G401 (cell line): ENCODE results near the gene RNF130. TPM values are rescaled to one million over a fixed set of nuclear protein-coding genes. Genes with fewer than 3 reads are reported as not detected.

Experiments used
- DNase-seq: peaks from one replicate; pipeline ENCODE4 v3.0.0-alpha.2; 2015; ENCODE audit warnings: low spot score
- in situ Hi-C: cut with HindIII; loops from 2 replicates; pipeline ENCODE4 v1.10.0; 2016; ENCODE audit warnings: low sequenced_read_pairs, mixed read lengths
- total RNA-seq: library from RNA; depleted of rRNA; stranded (reverse); fragments of >200 nt; shearing (Covaris generic); gene quantifications from 2 replicates; pipeline ENCODE4 v1.2.3, GENCODE V29; 2014; rRNA removed

RNF130 gene
- 54.9 and 67.9 TPM in 2 replicates for total RNA-seq

DNA sequence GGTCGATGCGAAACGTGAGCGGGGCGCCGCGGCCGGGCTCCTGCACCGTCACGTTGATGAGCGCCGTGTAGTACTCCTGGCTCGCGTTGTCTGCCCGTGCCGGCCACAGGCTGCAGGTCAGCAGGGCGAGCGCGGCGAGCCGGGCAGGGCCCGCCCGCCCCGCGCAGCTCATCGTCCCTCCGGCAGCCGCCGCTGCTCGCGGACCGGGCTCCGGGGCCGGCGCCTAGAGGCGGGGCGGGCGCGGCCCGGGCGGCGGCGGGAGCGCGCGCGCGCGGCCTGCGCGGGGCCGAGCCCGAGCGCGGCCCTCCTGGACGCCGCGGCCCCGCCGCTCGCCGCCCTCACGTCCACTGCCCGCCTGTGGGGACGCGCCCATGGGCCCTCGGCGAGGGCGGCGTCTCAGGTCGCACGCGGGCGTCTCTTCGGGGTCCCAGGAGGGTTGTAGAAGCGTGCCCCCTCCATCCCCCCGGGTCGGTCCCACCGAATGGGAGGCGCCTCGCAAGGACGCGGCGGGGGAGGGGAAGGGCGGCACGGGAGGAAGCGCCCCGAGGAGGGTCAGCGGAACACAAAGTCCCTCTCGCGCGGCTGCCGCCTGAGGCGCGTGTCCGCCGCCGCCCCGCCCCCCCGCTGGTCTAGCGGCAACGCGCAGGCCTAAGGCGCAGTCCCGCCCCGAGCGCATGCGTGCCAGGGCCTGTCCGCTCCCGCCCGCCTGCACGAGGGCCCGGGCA, at the start of gene RNF130:
Gene RNF130, minus strand, starts transcription at position 229 of the 725 bp plus-strand sequence. Its CDS starts 57 bp downstream, at position 172.
- in situ Hi-C loops, result no loop called here
- DNase-seq, result peak; percentile 83

DNA sequence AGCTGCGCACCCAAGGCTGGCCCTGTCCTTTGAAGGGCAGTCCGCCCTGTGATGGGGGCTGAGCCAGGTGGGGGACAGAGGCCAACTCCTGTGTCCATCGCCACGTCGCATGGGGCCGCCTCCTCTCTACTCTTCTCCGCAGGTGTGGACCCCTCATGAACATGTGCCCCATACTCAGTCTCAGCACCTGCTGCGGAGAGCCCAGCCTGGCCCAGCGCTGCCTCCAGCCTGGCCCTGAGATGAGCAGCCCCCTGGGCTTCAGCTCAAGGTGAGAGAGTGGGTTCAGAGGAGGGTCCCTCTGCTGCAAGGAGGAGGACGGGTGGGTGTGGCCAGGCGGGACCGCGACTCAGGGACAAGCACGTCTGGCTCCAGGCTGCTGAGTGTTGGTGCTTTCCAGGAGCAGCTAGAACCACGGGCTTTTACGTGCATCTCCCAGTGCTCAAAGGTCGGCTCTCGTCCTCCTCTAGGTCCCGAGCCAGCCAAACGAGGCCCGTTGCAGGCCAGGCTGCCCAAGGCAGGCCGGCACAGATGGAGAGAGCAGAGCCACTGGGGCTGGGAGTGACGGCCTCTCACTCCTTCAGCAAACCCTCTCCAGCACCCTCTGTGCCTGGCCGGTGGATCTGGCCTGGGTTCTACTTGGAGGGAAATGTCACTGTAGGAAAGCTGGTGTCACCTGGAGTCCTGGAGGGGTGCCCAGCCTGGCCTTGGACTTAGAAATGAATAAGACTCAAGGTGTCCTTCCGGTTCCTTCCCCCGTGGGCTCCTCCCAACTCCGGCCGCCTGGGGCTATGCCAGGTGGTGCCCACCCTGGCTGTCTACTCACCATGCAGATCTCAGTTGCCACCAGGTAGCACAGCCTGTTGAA, 48.9 kb upstream of the RNF130 start:
- DNase-seq, result peak; percentile 92
- in situ Hi-C loops, result no loop called here

- no peak for DNase-seq
- in situ Hi-C loops, result no loop called here
Observed at GRCh38 chr5:180119903-180120236, 48.3 kb upstream of the RNF130 start.

- in situ Hi-C loops, result no loop called here
Observed at GRCh38 chr5:180119031-180119902, 47.7 kb upstream of the RNF130 start.

DNA sequence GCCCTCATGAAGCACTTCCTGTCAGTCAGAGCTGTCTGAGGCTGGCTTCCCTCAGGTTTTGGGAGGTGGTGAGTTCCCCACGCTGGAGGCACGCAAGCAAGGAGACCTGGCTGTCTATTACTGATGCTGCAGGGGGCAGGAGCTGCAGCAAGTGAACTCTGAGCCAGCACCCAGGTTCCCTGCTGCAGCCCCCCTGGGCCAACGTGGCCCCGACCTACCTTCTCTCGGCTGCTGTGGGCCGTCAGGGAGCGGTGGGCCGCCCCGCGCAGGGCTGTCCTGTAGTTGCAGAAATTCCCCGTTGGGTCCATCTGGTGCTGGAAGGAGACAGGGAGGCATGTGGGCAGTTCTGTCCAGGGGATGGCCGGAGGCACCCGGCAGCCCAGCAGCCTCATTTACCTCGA, 46.8 kb upstream of the RNF130 start:
- no peak for DNase-seq
- in situ Hi-C loops, result no loop called here

More at GRCh38 chr5:180119031-180119902, 47.7 kb upstream of the RNF130 start:
- DNase-seq, result no peak

DNA sequence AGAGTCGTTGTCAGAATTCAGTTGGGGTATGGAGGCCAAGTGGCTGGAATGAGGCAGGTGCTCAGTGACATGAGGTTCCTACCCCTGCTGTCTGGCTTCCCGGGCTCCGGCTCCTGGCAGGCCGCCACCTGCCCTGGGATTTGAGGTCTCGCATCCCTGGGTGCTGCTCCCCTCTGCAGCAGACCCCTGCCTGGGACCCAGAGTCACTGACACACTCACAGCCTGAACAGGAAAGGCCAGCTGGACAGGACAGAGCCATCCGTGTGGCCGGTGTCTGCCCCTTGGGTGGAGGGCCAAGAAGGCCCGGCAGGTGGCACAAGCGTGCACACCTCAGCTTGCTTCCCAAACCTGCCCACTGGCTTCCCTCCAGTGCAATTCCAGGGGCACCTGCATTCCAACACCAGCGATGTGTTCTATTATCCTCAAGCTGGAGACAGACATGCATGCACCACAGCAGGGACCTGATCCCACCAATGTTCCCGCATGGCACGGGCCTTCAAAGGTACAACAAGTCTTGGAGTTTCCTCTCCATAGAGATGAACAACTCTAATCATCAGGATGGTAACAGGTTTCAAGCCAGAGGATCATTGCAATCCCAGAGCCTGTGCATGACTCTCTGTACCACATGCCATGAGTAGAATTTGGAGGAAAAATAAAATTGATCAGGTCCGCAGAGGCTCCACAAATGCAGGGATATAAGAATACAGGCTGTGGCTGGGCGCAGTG, 45.6 kb upstream of the RNF130 start:
- in situ Hi-C loops, result no loop called here
- peak; percentile 81 for DNase-seq

- peak; percentile 60 for DNase-seq
- in situ Hi-C loops, result no loop called here
Observed at GRCh38 chr5:180116077-180116999, 44.8 kb upstream of the RNF130 start.

DNA sequence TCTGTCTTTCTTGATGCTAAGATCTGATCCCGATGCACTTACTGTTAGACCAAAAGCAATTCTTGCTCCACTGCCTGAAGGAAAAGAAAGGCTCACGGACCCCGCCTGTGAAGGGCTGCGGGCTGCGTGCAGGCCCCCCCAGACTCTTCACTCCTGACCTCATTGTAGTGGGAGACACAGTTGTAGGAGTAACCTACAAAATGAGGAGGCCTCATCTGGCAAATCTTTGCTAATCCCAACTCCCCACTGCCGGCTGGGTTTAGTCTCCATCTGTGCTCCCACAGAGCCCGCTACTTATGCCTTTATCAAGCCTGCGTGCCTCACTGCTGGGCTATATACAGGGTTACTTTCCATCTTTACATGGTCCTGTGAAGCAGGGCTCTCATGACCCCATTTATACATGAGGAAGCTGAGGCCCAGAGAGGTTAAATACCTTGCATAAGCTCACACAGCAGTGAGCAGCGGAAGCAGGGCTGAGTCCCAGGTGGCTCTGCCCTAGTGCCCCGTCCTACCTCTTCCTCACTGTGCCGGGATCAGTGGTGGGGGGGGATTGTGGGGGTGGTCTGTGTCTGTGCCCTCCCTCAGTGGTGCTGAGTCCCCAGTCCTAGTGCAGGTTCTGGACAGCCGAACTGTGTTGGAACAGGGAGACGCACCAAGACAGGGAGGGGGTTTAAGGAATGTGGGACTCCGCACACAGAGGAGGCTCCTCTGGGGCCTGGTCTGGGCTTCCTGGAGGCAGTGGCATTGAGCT, 43.9 kb upstream of the RNF130 start:
- DNase-seq, result no peak
- in situ Hi-C loops, result no loop called here

- in situ Hi-C loops, result no loop called here
- no peak for DNase-seq
Observed at GRCh38 chr5:180114304-180115003, 42.9 kb upstream of the RNF130 start.

DNA sequence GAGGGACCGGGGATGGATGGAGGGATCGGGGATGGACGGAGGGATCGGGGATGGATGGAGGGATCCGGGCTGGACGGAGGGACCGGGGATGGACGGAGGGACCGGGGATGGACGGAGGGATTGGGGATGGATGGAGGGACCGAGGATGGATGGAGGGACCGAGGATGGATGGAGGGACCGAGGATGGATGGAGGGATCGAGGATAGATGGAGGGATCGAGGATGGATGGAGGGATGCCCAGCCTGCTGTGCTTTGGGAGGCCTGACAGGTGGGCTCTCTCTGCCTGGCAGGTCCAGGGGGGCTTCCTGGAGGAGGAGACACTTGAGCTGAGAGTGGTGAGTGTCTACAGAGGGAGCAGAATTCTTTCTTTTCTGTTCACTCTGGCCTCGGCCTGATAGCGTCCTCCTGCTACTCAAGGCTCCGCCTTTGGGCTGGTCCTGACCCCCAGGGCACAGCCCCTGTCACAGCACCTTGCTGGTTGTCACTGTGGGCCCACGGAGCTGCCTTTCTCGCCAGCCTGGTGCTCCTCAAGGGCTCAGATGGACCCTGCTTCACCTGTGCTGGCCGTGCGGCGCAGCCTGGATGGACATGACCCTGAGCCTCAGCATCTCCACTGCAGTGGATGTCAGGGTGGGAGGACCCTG, 42.2 kb upstream of the RNF130 start:
- in situ Hi-C loops, result no loop called here
- DNase-seq, result no peak

- no peak for DNase-seq
- in situ Hi-C loops, result no loop called here
Observed at GRCh38 chr5:180112181-180112861, 40.8 kb upstream of the RNF130 start.

- DNase-seq, result no peak
- in situ Hi-C loops, result no loop called here
Observed at GRCh38 chr5:180111273-180112002, 39.9 kb upstream of the RNF130 start.

DNA sequence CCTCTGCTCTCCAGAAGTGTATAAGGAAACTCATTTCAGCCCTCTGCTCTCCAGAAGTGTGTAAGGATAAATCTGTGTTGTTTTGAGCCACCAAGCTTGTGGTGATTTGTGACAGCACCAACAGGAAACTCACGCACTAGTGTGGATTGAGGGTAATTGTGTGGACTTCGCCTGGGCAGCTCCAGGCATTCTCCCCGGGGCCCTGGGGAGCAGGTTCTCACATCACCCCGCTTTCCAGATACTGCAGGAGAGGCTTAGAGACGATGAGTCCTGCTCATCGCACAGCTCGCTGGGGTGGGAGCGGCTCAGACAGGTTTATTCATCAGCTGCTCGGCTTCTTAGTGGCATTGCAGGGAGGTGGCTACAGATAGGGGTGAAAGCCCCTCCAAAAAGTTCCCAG, 38.4 kb upstream of the RNF130 start:
- in situ Hi-C loops, result no loop called here
- no peak for DNase-seq

DNA sequence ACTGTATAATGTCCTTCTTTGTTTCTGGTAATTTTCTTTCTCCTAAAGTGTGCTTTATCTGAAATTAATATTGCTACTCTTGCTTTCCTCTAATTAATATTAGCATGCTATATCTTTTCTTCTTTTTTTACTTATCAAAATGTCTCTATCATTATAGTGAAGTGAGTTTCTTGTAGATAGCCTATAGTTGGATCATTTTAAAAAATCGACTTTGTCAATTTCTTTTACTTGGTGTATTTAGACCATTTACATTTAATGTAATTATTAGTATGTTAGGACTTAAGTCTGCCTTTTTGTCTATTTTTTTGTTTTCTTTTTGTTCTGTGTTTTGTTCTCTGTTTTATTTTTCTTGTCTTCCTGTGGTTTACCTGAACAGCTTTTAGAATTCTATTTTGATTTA, 35.4 kb upstream of the RNF130 start:
- in situ Hi-C loops, result no loop called here
- DNase-seq, result no peak

GRCh38 chr5:180105827-180106312, 34.3 kb upstream of the RNF130 start:
- DNase-seq, result no peak

More at GRCh38 chr5:180105827-180106312, 34.3 kb upstream of the RNF130 start:
- in situ Hi-C loops, result no loop called here
